NT2/D1 (cell line): ENCODE data around the gene KCNQ1OT1.

ENCODE experiments used
- DNase-seq: peaks from one replicate; pipeline ENCODE4 v3.0.0-alpha.2; 2011; ENCODE audit warnings: low read depth, low spot score
- H3K27me3 ChIP-seq: 2 replicates; pipeline ENCODE4 v1.6.0; 2011; ENCODE audit warnings: mild to moderate bottlenecking; ENCODE audit not compliant: insufficient read length, insufficient read depth
- H3K36me3 ChIP-seq: 2 replicates; pipeline ENCODE4 v1.6.1; 2011; ENCODE audit warnings: mild to moderate bottlenecking, low read length, mixed read lengths; ENCODE audit not compliant: insufficient read depth, insufficient read length
- H3K4me1 ChIP-seq: 2 replicates; pipeline ENCODE4 v1.5.1; 2011; ENCODE audit not compliant: insufficient read depth, insufficient read length
- H3K4me3 ChIP-seq: 2 replicates; pipeline ENCODE4 v1.5.1; 2011; ENCODE audit warnings: low read depth; ENCODE audit not compliant: insufficient read length
- H3K9ac ChIP-seq: 2 replicates; pipeline ENCODE4 v1.6.0; 2011; ENCODE audit warnings: low read depth; ENCODE audit not compliant: insufficient read length
- H3K9me3 ChIP-seq: 2 replicates; pipeline ENCODE4 v1.5.1; 2011; ENCODE audit warnings: mild to moderate bottlenecking, low read length; ENCODE audit not compliant: insufficient read depth
- SUZ12 ChIP-seq: IDR thresholded peaks from 2 replicates; pipeline ENCODE4 v1.6.1; 2011; ENCODE audit not compliant: insufficient read length, insufficient read depth; ENCODE audit errors: extremely low read depth
- YY1 ChIP-seq: IDR thresholded peaks from 2 replicates; pipeline ENCODE4 v1.6.1; 2011; ENCODE audit not compliant: insufficient read length, insufficient read depth
- ZNF274 ChIP-seq: IDR thresholded peaks from 2 replicates; pipeline ENCODE4 v1.6.1; 2011; ENCODE audit warnings: mild to moderate bottlenecking, low read depth, low read length

The KCNQ1OT1 gene

GRCh38 chr11:2699531-2700414 is at the start of gene KCNQ1OT1:
TSS of gene KCNQ1OT1 (minus strand) at chr11:2699994.
- H3K27me3 ChIP-seq, result peaks cover 61% of the 10 kb centered on the region
- H3K9ac ChIP-seq, result peak within 1 kb of the TSS; percentile 79
- H3K4me1 ChIP-seq, result peaks cover 32% of the 10 kb centered on the region
- H3K36me3 ChIP-seq, result peaks cover 3% of the 10 kb centered on the region
- peak within 1 kb of the TSS; percentile 67 for H3K4me3 ChIP-seq
- DNase-seq, result peak; percentile 63
- H3K9me3 ChIP-seq, result peaks cover 16% of the 10 kb centered on the region; the same call in 1 of the 2 replicates
- TF ChIP-seq YY1, result no peak
- no peak for TF ChIP-seq ZNF274
- TF ChIP-seq SUZ12, result no peak

- DNase-seq, result no peak
- Histone ChIP-seq H3K4me1 (peaks cover 9% of the 10 kb centered on the region), H3K9ac (no peak overlapping the region), H3K9me3 (no peaks in the 10 kb centered on the region), H3K27me3 (peaks cover 40% of the 10 kb centered on the region), H3K4me3 (no peak overlapping the region), H3K36me3 (no peaks in the 10 kb centered on the region)
- TF ChIP-seq SUZ12, result no peak
Measured at GRCh38 chr11:2748814-2749554, 49.2 kb upstream of the KCNQ1OT1 start.

GRCh38 chr11:2748061-2748813 is 48.4 kb upstream of the KCNQ1OT1 start:
- DNase-seq, result no peak
- Histone ChIP-seq H3K36me3 (no peaks in the 10 kb centered on the region), H3K4me1 (peaks cover 15% of the 10 kb centered on the region), H3K9ac (no peak overlapping the region), H3K9me3 (no peaks in the 10 kb centered on the region), H3K27me3 (peaks cover 34% of the 10 kb centered on the region), H3K4me3 (no peak overlapping the region)
- no peak for TF ChIP-seq SUZ12
- TF ChIP-seq ZNF274, result no peak
- TF ChIP-seq YY1, result no peak

GRCh38 chr11:2747248-2748027 is 47.6 kb upstream of the KCNQ1OT1 start:
- no peak for DNase-seq
- H3K9ac ChIP-seq, result no peak overlapping the region

GRCh38 chr11:2746401-2747247 is 46.8 kb upstream of the KCNQ1OT1 start:
- Histone ChIP-seq H3K4me3 (no peak overlapping the region), H3K9ac (no peak overlapping the region), H3K27me3 (peaks cover 20% of the 10 kb centered on the region), H3K36me3 (no peaks in the 10 kb centered on the region), H3K9me3 (no peaks in the 10 kb centered on the region), H3K4me1 (peaks cover 20% of the 10 kb centered on the region)
- TF ChIP-seq SUZ12 (no peak), YY1 (no peak), ZNF274 (no peak)
- DNase-seq, result no peak

More at GRCh38 chr11:2747248-2748027, 47.6 kb upstream of the KCNQ1OT1 start:
- H3K36me3 ChIP-seq, result no peaks in the 10 kb centered on the region
- peaks cover 16% of the 10 kb centered on the region for H3K4me1 ChIP-seq
- no peak for TF ChIP-seq YY1
- no peak for TF ChIP-seq ZNF274
- TF ChIP-seq SUZ12, result no peak
- H3K4me3 ChIP-seq, result no peak overlapping the region
- no peaks in the 10 kb centered on the region for H3K9me3 ChIP-seq
- peaks cover 27% of the 10 kb centered on the region for H3K27me3 ChIP-seq

- no peaks in the 10 kb centered on the region for H3K9me3 ChIP-seq
- H3K27me3 ChIP-seq, result peaks cover 15% of the 10 kb centered on the region
- peaks cover 26% of the 10 kb centered on the region for H3K4me1 ChIP-seq
- TF ChIP-seq SUZ12 (no peak), YY1 (no peak), ZNF274 (no peak)
- H3K9ac ChIP-seq, result no peak overlapping the region
- no peaks in the 10 kb centered on the region for H3K36me3 ChIP-seq
- DNase-seq, result no peak
- H3K4me3 ChIP-seq, result no peak overlapping the region
Measured at GRCh38 chr11:2745511-2745910, 45.7 kb upstream of the KCNQ1OT1 start.
